ENCODE measurements around the gene VPS13A.

VPS13A gene

GRCh38 chr9:77170991-77171699, 6.2 kb upstream of the VPS13A start:
- CTCF ChIA-PET, result no interaction called here
- Mint-ChIP-seq H3K4me3 (no peak overlapping the region), H3K27me3 (peaks cover 8% of the 10 kb centered on the region), H3K36me3 (no peaks in the 10 kb centered on the region), H3K27ac (no peak overlapping the region), H3K9me3 (no peaks in the 10 kb centered on the region), H3K4me1 (no peaks in the 10 kb centered on the region)
- DNase-seq, result no peak

GRCh38 chr9:77175151-77175550, 2.2 kb upstream of the VPS13A start:
- Mint-ChIP-seq H3K27me3 (peaks cover 22% of the 10 kb centered on the region), H3K36me3 (peaks cover 5% of the 10 kb centered on the region), H3K4me1 (peaks cover 19% of the 10 kb centered on the region), H3K9me3 (no peaks in the 10 kb centered on the region), H3K4me3 (no peak overlapping the region), H3K27ac (peak overlapping the region; percentile 56)
- CTCF ChIA-PET, result no interaction called here
- no peak for DNase-seq

GRCh38 chr9:77176106-77176505, 1.2 kb upstream of the VPS13A start:
- Mint-ChIP-seq H3K36me3 (peaks cover 6% of the 10 kb centered on the region), H3K4me1 (peaks cover 24% of the 10 kb centered on the region), H3K9me3 (no peaks in the 10 kb centered on the region), H3K4me3 (no peak overlapping the region), H3K27me3 (peaks cover 22% of the 10 kb centered on the region), H3K27ac (no peak overlapping the region)
- no peak for DNase-seq
- CTCF ChIA-PET, result interaction anchor here (1.2 kb wide), 1 partner anchor 281 kb away, joined by 3 read pairs; no protein-coding TSS in a partner anchor

- no peak for DNase-seq
- H3K9me3 Mint-ChIP-seq, result no peaks in the 10 kb centered on the region
- CTCF ChIA-PET, result interaction anchor here (1.0 to 1.2 kb wide), 2 partner anchors 10 to 280 kb away, joined by 3 to 4 read pairs; no protein-coding TSS in a partner anchor
- peaks cover 21% of the 10 kb centered on the region for H3K27me3 Mint-ChIP-seq
- peaks cover 24% of the 10 kb centered on the region for H3K4me1 Mint-ChIP-seq
- H3K36me3 Mint-ChIP-seq, result peaks cover 6% of the 10 kb centered on the region
- H3K4me3 Mint-ChIP-seq, result peak overlapping the region; percentile 96
- peak overlapping the region; percentile 82 for H3K27ac Mint-ChIP-seq
Measured at GRCh38 chr9:77176686-77177142, 620 bp upstream of the VPS13A start.

GRCh38 chr9:77177894-77178794, 810 bp downstream of the VPS13A start:
- Mint-ChIP-seq H3K4me1 (peaks cover 24% of the 10 kb centered on the region), H3K9me3 (no peaks in the 10 kb centered on the region), H3K27me3 (peaks cover 18% of the 10 kb centered on the region), H3K36me3 (peaks cover 6% of the 10 kb centered on the region), H3K27ac (peak overlapping the region; percentile 86), H3K4me3 (peak overlapping the region; percentile 96)
- CTCF ChIA-PET, result interaction anchor here (0.6 to 0.9 kb wide), 2 partner anchors 13 to 1086 kb away, joined by 3 read pairs; no protein-coding TSS in a partner anchor
- peak; percentile 69 for DNase-seq

GRCh38 chr9:77180056-77180455, 2.7 kb downstream of the VPS13A start:
- H3K9me3 Mint-ChIP-seq, result no peaks in the 10 kb centered on the region
- no peak overlapping the region for H3K27ac Mint-ChIP-seq
- peaks cover 9% of the 10 kb centered on the region for H3K36me3 Mint-ChIP-seq
- peaks cover 24% of the 10 kb centered on the region for H3K4me1 Mint-ChIP-seq
- H3K27me3 Mint-ChIP-seq, result peaks cover 18% of the 10 kb centered on the region
- CTCF ChIA-PET, result no interaction called here
- no peak for DNase-seq
- H3K4me3 Mint-ChIP-seq, result peak overlapping the region; percentile 96

- H3K4me3 Mint-ChIP-seq, result no peak overlapping the region
- H3K4me1 Mint-ChIP-seq, result peaks cover 19% of the 10 kb centered on the region
Measured at GRCh38 chr9:77183581-77183980, 6.2 kb downstream of the VPS13A start.

GRCh38 chr9:77188242-77188641, 10.9 kb downstream of the VPS13A start:
- H3K36me3 Mint-ChIP-seq, result peaks cover 12% of the 10 kb centered on the region
- no peak overlapping the region for H3K27ac Mint-ChIP-seq
- H3K4me1 Mint-ChIP-seq, result peaks cover 10% of the 10 kb centered on the region
- DNase-seq, result no peak
- H3K27me3 Mint-ChIP-seq, result no peaks in the 10 kb centered on the region
- CTCF ChIA-PET, result no interaction called here
- H3K9me3 Mint-ChIP-seq, result peaks cover 4% of the 10 kb centered on the region
- no peak overlapping the region for H3K4me3 Mint-ChIP-seq

More at GRCh38 chr9:77183581-77183980, 6.2 kb downstream of the VPS13A start:
- H3K27me3 Mint-ChIP-seq, result no peaks in the 10 kb centered on the region
- peaks cover 1% of the 10 kb centered on the region for H3K9me3 Mint-ChIP-seq
- DNase-seq, result no peak
- peaks cover 13% of the 10 kb centered on the region for H3K36me3 Mint-ChIP-seq
- no peak overlapping the region for H3K27ac Mint-ChIP-seq
- CTCF ChIA-PET, result no interaction called here

- Mint-ChIP-seq H3K9me3 (no peaks in the 10 kb centered on the region), H3K36me3 (peaks cover 3% of the 10 kb centered on the region), H3K4me1 (peaks cover 10% of the 10 kb centered on the region), H3K27me3 (no peaks in the 10 kb centered on the region), H3K4me3 (no peak overlapping the region), H3K27ac (no peak overlapping the region)
- CTCF ChIA-PET, result interaction anchor here (1.0 kb wide), 1 partner anchor 27 kb away, joined by 3 read pairs; no protein-coding TSS in a partner anchor
- DNase-seq, result no peak
Measured at GRCh38 chr9:77194423-77194822, 17.1 kb downstream of the VPS13A start.

GRCh38 chr9:77210116-77210515, 32.8 kb downstream of the VPS13A start:
- CTCF ChIA-PET, result no interaction called here
- DNase-seq, result no peak
- Mint-ChIP-seq H3K9me3 (no peaks in the 10 kb centered on the region), H3K4me3 (no peak overlapping the region), H3K27me3 (no peaks in the 10 kb centered on the region), H3K4me1 (no peaks in the 10 kb centered on the region), H3K36me3 (peaks cover 16% of the 10 kb centered on the region), H3K27ac (no peak overlapping the region)

- Mint-ChIP-seq H3K4me3 (no peak overlapping the region), H3K4me1 (no peaks in the 10 kb centered on the region), H3K36me3 (peaks cover 11% of the 10 kb centered on the region), H3K9me3 (no peaks in the 10 kb centered on the region), H3K27me3 (no peaks in the 10 kb centered on the region), H3K27ac (no peak overlapping the region)
- CTCF ChIA-PET, result no interaction called here
- no peak for DNase-seq
Measured at GRCh38 chr9:77211561-77211960, 34.2 kb downstream of the VPS13A start.

- H3K27me3 Mint-ChIP-seq, result no peaks in the 10 kb centered on the region
- peaks cover 9% of the 10 kb centered on the region for H3K36me3 Mint-ChIP-seq
- H3K4me1 Mint-ChIP-seq, result no peaks in the 10 kb centered on the region
- no peak overlapping the region for H3K4me3 Mint-ChIP-seq
- CTCF ChIA-PET, result no interaction called here
- DNase-seq, result no peak
- H3K27ac Mint-ChIP-seq, result no peak overlapping the region
- no peaks in the 10 kb centered on the region for H3K9me3 Mint-ChIP-seq
Measured at GRCh38 chr9:77212801-77213200, 35.5 kb downstream of the VPS13A start.

GRCh38 chr9:77215874-77216273, 38.5 kb downstream of the VPS13A start:
- no peaks in the 10 kb centered on the region for H3K9me3 Mint-ChIP-seq
- no peaks in the 10 kb centered on the region for H3K4me1 Mint-ChIP-seq
- CTCF ChIA-PET, result interaction anchor here (0.9 to 1.1 kb wide), 2 partner anchors 10 to 49 kb away, joined by 3 to 5 read pairs; no protein-coding TSS in a partner anchor
- H3K27ac Mint-ChIP-seq, result no peak overlapping the region
- H3K4me3 Mint-ChIP-seq, result no peak overlapping the region
- DNase-seq, result no peak
- no peaks in the 10 kb centered on the region for H3K27me3 Mint-ChIP-seq
- H3K36me3 Mint-ChIP-seq, result peaks cover 10% of the 10 kb centered on the region

GRCh38 chr9:77218612-77219011, 41.3 kb downstream of the VPS13A start:
- Mint-ChIP-seq H3K4me3 (no peak overlapping the region), H3K4me1 (no peaks in the 10 kb centered on the region), H3K9me3 (no peaks in the 10 kb centered on the region), H3K27ac (no peak overlapping the region), H3K27me3 (no peaks in the 10 kb centered on the region), H3K36me3 (peaks cover 22% of the 10 kb centered on the region)
- DNase-seq, result no peak
- CTCF ChIA-PET, result no interaction called here

All from activated naive CD4-positive, alpha-beta T cell treated with anti-CD3 and anti-CD28 coated beads, Interleukin-2, amount 10 ng/mL, durations not matched to agents 7 days and 5 days (primary cell).